Adipocyte (in vitro differentiated cells): ENCODE measurements around the gene TBX21.

Source experiments
- DNase-seq: peaks from one replicate; pipeline ENCODE4 v3.0.0-alpha.2; 2015; ENCODE audit warnings: low read depth
- H3K27me3 ChIP-seq: replicated peaks from 2 replicates; pipeline ENCODE4 v1.7.0; 2013; ENCODE audit warnings: mild to moderate bottlenecking, low read length, moderate library complexity; ENCODE audit not compliant: control insufficient read depth, insufficient read depth
- H3K36me3 ChIP-seq: 2 replicates; pipeline ENCODE4 v1.7.0; 2013; ENCODE audit warnings: low read length, mild to moderate bottlenecking, moderate library complexity; ENCODE audit not compliant: control insufficient read depth, insufficient read depth, severe bottlenecking
- H3K4me1 ChIP-seq: 2 replicates; pipeline ENCODE4 v1.7.0; 2013; ENCODE audit warnings: mild to moderate bottlenecking, low read length, moderate library complexity; ENCODE audit not compliant: control insufficient read depth, insufficient read depth
- H3K4me3 ChIP-seq: 2 replicates; pipeline ENCODE4 v1.7.0; 2013; ENCODE audit warnings: mild to moderate bottlenecking, low read length, moderate library complexity
- H3K9ac ChIP-seq: 2 replicates; pipeline ENCODE4 v1.7.0; 2013; ENCODE audit warnings: mild to moderate bottlenecking, low read length, moderate library complexity
- H3K9me3 ChIP-seq: 2 replicates; pipeline ENCODE4 v1.7.0; 2013; ENCODE audit warnings: mild to moderate bottlenecking, low read length, moderate library complexity; ENCODE audit not compliant: control insufficient read depth

TBX21 gene

DNA sequence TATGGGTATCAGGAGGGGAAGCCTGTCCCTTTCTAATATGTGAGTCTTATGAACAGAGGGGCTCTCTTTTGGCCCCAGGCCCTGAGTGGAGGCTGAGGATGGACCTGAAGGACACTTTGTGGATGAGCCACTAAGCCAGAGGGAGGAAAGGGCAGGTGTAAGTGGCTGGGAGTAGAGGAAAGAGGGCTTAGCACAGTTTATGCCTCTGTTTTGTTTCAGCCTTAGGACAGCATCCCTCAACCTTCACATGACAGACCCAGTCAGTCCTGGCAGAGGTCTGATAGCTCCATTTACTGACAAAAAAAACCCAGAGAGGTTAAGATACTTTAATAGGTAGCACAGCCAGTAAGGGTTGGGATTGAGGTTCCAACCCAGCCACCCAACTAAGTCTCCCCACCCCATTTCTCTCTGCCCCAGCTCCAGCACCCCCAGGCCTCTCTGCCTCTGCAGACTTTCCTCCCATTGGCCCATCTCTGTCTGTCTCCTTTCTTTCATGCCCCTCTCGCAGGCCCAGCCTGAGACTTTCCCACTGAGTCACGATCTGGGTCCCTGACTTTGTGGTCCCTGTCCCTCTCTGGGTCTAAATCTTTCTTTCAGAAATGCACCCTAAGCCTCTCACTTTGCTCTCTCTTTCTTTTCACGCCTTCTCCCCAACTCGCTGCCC, 4.7 kb upstream of the TBX21 start:
- no peak for DNase-seq
- peaks cover 69% of the 10 kb centered on the region for H3K27me3 ChIP-seq
- H3K9ac ChIP-seq, result no peak overlapping the region
- no peaks in the 10 kb centered on the region for H3K9me3 ChIP-seq
- no peak overlapping the region for H3K4me3 ChIP-seq
- H3K4me1 ChIP-seq, result no peaks in the 10 kb centered on the region
- H3K36me3 ChIP-seq, result no peaks in the 10 kb centered on the region

- Histone ChIP-seq H3K27me3 (peaks cover 70% of the 10 kb centered on the region), H3K9ac (no peak overlapping the region), H3K4me3 (no peak overlapping the region), H3K4me1 (no peaks in the 10 kb centered on the region), H3K36me3 (no peaks in the 10 kb centered on the region), H3K9me3 (no peaks in the 10 kb centered on the region)
- no peak for DNase-seq
Measured at GRCh38 chr17:47729476-47729875, 3.6 kb upstream of the TBX21 start.

GRCh38 chr17:47730681-47731080, 2.4 kb upstream of the TBX21 start:
- Histone ChIP-seq H3K4me3 (no peak overlapping the region), H3K36me3 (no peaks in the 10 kb centered on the region), H3K27me3 (peaks cover 72% of the 10 kb centered on the region), H3K4me1 (no peaks in the 10 kb centered on the region), H3K9ac (no peak overlapping the region), H3K9me3 (no peaks in the 10 kb centered on the region)
- DNase-seq, result no peak

DNA sequence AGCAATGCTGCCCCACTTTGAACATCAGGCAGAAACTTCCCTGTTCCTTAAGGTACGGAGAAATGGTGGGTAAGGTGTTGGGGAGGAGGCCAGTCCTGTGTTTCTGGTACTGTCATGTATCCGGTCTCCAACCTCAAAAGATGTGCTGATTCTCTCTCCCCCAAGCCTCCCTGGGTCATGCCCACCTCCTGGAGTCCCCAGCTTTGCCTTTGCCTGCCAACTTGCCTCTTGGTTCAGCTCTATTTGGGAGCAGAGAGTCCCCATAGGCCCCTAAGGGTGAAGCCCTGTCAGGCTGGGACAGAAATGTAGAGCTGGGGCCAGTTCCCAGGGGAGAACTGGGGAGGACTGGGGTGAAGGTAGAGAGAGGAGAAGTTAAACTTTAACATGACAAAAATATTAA, 1.6 kb upstream of the TBX21 start:
- Histone ChIP-seq H3K4me1 (no peaks in the 10 kb centered on the region), H3K9me3 (no peaks in the 10 kb centered on the region), H3K4me3 (no peak overlapping the region), H3K9ac (no peak overlapping the region), H3K36me3 (no peaks in the 10 kb centered on the region), H3K27me3 (peaks cover 69% of the 10 kb centered on the region)
- DNase-seq, result no peak

- Histone ChIP-seq H3K4me3 (no peak overlapping the region), H3K9me3 (no peaks in the 10 kb centered on the region), H3K9ac (no peak overlapping the region), H3K4me1 (no peaks in the 10 kb centered on the region), H3K27me3 (peaks cover 68% of the 10 kb centered on the region), H3K36me3 (no peaks in the 10 kb centered on the region)
- DNase-seq, result no peak
Measured at GRCh38 chr17:47732399-47733046, 513 bp upstream of the TBX21 start.

- H3K9me3 ChIP-seq, result no peaks in the 10 kb centered on the region
- no peaks in the 10 kb centered on the region for H3K4me1 ChIP-seq
- peak overlapping the region; percentile 27 for H3K4me3 ChIP-seq
- no peak overlapping the region for H3K9ac ChIP-seq
- no peaks in the 10 kb centered on the region for H3K36me3 ChIP-seq
- H3K27me3 ChIP-seq, result peaks cover 68% of the 10 kb centered on the region
- DNase-seq, result peak; percentile 10
Measured at GRCh38 chr17:47733674-47734410, 806 bp downstream of the TBX21 start.

DNA sequence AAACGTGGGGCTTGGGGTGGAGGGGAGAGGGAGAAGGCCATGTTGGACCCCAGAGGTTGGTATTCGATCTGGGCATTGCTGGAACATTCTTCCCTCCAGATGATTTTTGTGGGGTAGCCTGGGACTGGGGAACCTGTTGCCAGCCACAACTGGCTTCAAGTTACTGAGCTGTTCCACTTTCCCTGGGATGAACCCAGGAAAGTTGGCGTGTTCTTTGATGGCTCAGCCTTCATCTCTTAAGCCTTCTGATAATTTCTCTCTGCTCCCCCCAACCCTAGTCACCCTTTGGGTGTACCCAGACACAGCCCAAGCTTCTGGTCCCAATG, 2.1 kb downstream of the TBX21 start:
- H3K36me3 ChIP-seq, result no peaks in the 10 kb centered on the region
- no peak overlapping the region for H3K9ac ChIP-seq
- H3K27me3 ChIP-seq, result peaks cover 60% of the 10 kb centered on the region
- DNase-seq, result no peak
- H3K4me3 ChIP-seq, result no peak overlapping the region
- no peaks in the 10 kb centered on the region for H3K9me3 ChIP-seq
- H3K4me1 ChIP-seq, result no peaks in the 10 kb centered on the region

DNA sequence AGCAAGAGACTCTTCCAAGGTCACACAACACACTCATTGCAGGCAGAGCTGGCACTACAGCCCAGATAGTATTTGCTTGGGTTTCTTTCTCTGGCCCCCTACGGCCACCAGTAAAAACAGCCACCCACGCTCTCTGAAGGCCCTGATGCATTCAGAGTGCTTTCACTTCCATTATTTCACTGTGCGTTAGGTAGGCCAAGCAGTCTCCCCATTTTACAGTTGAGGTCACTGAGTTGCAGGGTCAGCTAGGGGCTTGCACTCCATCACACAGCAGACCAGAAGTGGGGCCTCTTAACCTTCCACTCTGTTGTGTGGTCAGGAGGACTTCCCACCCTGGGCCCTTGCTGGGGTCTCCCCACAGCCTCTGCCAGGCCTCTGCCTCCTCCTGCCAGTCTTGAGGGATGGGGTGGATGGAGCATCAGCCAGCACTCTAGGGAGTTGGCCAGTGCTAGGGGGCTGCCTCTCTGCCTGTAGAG, 2.5 kb downstream of the TBX21 start:
- no peaks in the 10 kb centered on the region for H3K36me3 ChIP-seq
- no peak overlapping the region for H3K9ac ChIP-seq
- DNase-seq, result no peak
- peaks cover 56% of the 10 kb centered on the region for H3K27me3 ChIP-seq
- H3K4me1 ChIP-seq, result no peaks in the 10 kb centered on the region
- no peaks in the 10 kb centered on the region for H3K9me3 ChIP-seq
- no peak overlapping the region for H3K4me3 ChIP-seq

- Histone ChIP-seq H3K4me1 (no peaks in the 10 kb centered on the region), H3K36me3 (no peaks in the 10 kb centered on the region), H3K9ac (no peak overlapping the region), H3K27me3 (peaks cover 56% of the 10 kb centered on the region), H3K9me3 (no peaks in the 10 kb centered on the region), H3K4me3 (no peak overlapping the region)
- DNase-seq, result no peak
Measured at GRCh38 chr17:47736501-47737495, 3.8 kb downstream of the TBX21 start.

DNA sequence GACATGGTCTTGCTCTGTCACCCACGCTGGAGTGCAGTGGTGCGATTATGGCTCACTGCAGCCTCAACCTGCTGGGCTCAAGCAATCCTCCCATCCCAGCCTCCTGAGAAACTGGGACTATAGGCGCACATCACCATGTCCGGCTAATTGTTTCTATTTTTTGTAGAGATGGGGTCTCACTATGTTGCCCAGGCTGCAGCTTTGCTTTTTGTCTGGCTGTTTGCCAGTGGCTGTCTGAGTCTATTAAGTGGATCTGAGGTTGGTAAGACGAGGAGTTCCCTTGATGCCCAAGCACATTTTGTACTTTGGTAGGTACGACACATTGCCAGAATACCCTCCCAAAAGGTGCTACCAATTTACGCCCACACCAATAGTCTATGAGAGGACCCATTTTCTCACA, 5.1 kb downstream of the TBX21 start:
- no peaks in the 10 kb centered on the region for H3K4me1 ChIP-seq
- no peak overlapping the region for H3K4me3 ChIP-seq
- no peak for DNase-seq
- H3K36me3 ChIP-seq, result no peaks in the 10 kb centered on the region
- H3K27me3 ChIP-seq, result peaks cover 51% of the 10 kb centered on the region
- no peak overlapping the region for H3K9ac ChIP-seq
- no peaks in the 10 kb centered on the region for H3K9me3 ChIP-seq

GRCh38 chr17:47739150-47739549, 6.1 kb downstream of the TBX21 start:
- H3K27me3 ChIP-seq, result peaks cover 54% of the 10 kb centered on the region
- no peak overlapping the region for H3K4me3 ChIP-seq

More at GRCh38 chr17:47739150-47739549, 6.1 kb downstream of the TBX21 start:
- H3K4me1 ChIP-seq, result no peaks in the 10 kb centered on the region
- no peaks in the 10 kb centered on the region for H3K36me3 ChIP-seq
- H3K9ac ChIP-seq, result no peak overlapping the region
- no peaks in the 10 kb centered on the region for H3K9me3 ChIP-seq
- DNase-seq, result no peak
